Spleen (tissue), 11 donors: ENCODE data around the gene MINK1. TPM values are rescaled to one million over a fixed set of nuclear protein-coding genes. Genes with fewer than 3 reads are reported as not detected.
"Not testable (repeated sequence)": the region's sequence is repeated elsewhere in the genome, so short reads cannot be mapped to it uniquely, and the experiment has no call there.

Experiments
- DNase-seq: peaks from one replicate; pipeline ENCODE4 v3.0.0-alpha.2; 2020
- H3K27ac ChIP-seq, 8 donors: fragments of 200-600 bp; sonication (generic) in 7 of 8; 1 replicate in 4 of 8; 2 replicates in 4 of 8; pipeline versions ENCODE4 v1.5.0 to v1.8.0; 2016 to 2021; ENCODE audit warnings: inconsistent platforms in 4 of 8, mild to moderate bottlenecking in 4 of 8, moderate library complexity in 1 of 8
- H3K27me3 ChIP-seq, 7 donors: fragments of 200-600 bp; sonication (generic) in 6 of 7; replicated peaks in 1 of 7; 1 replicate in 4 of 7; 2 replicates in 3 of 7; pipeline versions ENCODE4 v1.5.0 to v1.8.0; 2016 to 2021; ENCODE audit warnings: inconsistent platforms in 3 of 7, mild to moderate bottlenecking in 1 of 7
- H3K36me3 ChIP-seq, 6 donors: fragments of 200-600 bp; sonication (generic) in 5 of 6; 1 replicate in 4 of 6; 2 replicates in 2 of 6; pipeline versions ENCODE4 v1.5.0 to v1.8.0; 2016 to 2021; ENCODE audit warnings: inconsistent platforms in 2 of 6
- H3K4me1 ChIP-seq, 6 donors: fragments of 200-600 bp; sonication (generic) in 5 of 6; 1 replicate in 3 of 6; 2 replicates in 3 of 6; pipeline versions ENCODE4 v1.5.0 to v1.8.0; 2016 to 2021; ENCODE audit warnings: inconsistent platforms in 3 of 6
- H3K4me3 ChIP-seq, 8 donors: fragments of 200-600 bp; sonication (generic) in 7 of 8; 1 replicate in 4 of 8; 2 replicates in 4 of 8; pipeline versions ENCODE4 v1.5.0 to v1.8.0; 2016 to 2021; ENCODE audit warnings: inconsistent platforms in 4 of 8, mild to moderate bottlenecking in 4 of 8, moderate library complexity in 2 of 8
- H3K9me3 ChIP-seq, 8 donors: fragments of 200-600 bp; sonication (generic) in 7 of 8; 1 replicate in 4 of 8; 2 replicates in 4 of 8; pipeline versions ENCODE4 v1.5.0 to v1.8.0; 2016 to 2021; ENCODE audit warnings: inconsistent platforms in 4 of 8
- CTCF ChIP-seq, 11 experiments: fragments of 200-600 bp in 7 of 11; fragments of 450-650 bp in 4 of 11; sonication (generic) in 4 of 11; IDR thresholded peaks in 8 of 11; conservative IDR thresholded peaks in 3 of 11; 1 replicate in 7 of 11; 2 replicates in 4 of 11; pipeline versions ENCODE4 v1.4.0 to v1.8.0; 2016 to 2021; ENCODE audit warnings: antibody characterized with exemption in 11 of 11, inconsistent platforms in 4 of 11, mild to moderate bottlenecking in 1 of 11
- POLR2A ChIP-seq, 3 donors: fragments of 450-650 bp; IDR thresholded peaks; one replicate each; pipeline ENCODE4 v1.5.1; 2017; ENCODE audit warnings: antibody characterized with exemption in 3 of 3, mild to moderate bottlenecking in 1 of 3
- POLR2AphosphoS5 ChIP-seq, 3 donors: sonication (generic); formaldehyde crosslinking; IDR thresholded peaks; one replicate each; pipeline ENCODE4 v1.5.1; 2017; ENCODE audit warnings: antibody characterized with exemption in 3 of 3
- WGBS, 5 donors: extraction: QIAGEN DNeasy Blood & Tissue Kit in 3 of 5; methylation state at CpG; one replicate each; pipeline versions ENCODE4 v1.1.5 to v1.1.7; 2013 to 2018; 5-methylcytosine and 5-hydroxymethylcytosine counted together
- intact Hi-C: fragments of 100-400 bp; cut with DNase I; formaldehyde crosslinking; loops from one replicate; pipeline ENCODE4 v1.15.0; 2023; ENCODE audit warnings: low total_unique reads
- polyA plus RNA-seq, 3 donors: library from polyadenylated mRNA; stranded (reverse); fragments of 200-250 nt; gene quantifications; one replicate each; pipeline ENCODE4 v1.2.1, GENCODE V29; 2013
- total RNA-seq, 7 donors: library from RNA; depleted of rRNA in 3 of 7; stranded (reverse); fragments of >200 nt in 3 of 7; fragmentation: NEBNext Ultra II Directional in 4 of 7; extraction: Animal tissue kit (Norgen Biotek cat#: 25700) in 4 of 7; gene quantifications; one replicate each; pipeline versions ENCODE4 v1.1.0 to v1.2.1, GENCODE V29; 2016 to 2021
- donor health status: healthy with polysubstance abuse.
- donor health status: DM: no; HTN: no; CAD: no; lungs with moderate emphysema.
- donor health status: DM: no; HTN: no; CAD: no.
- donor health status: Bipolar disorder and iron deficiency.
- donor health status: healthy.
- donor health status: DM: no; HTN: no; CAD: no.
- donor health status: DM: yes; HTN: yes; CAD: no.

MINK1 gene
- total and polyA plus RNA-seq, 10 donors, result 15.9 to 129 (median 80.6) TPM

DNA sequence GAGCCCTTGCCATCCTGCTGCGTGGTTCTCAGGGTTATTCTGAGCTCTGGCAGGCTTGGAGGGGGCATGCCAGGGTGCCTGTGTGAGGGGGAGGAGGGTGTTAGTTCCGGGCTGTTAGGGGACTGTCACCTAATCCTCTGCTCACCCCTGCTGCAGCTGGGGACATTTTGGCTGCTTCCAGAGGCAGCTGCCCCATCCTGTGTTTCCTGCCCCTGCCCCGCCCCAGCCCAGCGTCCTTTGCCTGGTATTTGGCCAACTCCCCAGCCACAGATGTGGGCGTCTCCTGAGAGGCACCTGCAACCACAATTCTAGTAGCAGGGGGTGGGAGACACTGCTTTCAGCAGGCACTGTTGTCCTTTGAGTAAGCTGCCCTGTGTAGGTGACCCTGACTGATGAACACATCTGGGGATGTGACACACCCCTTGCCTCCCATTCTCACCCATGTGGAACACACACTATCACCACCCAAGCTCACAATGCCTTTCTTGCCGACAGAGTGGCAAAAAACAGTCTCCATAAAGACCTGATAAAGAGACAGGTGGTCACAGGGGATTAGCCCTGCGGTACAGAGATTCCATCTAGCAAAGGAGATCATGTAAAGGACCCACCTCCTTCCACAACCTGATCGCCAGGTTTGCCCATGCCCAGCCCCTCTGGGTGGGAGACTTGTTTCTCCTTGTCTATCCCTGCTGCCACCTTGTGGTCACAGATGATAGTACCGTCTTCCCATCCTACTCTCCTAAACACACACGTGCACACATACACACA lies 70.1 kb downstream of the MINK1 start, which contains the start of gene CHRNE:
CHRNE (minus strand) TSS at position 48 of the 768 bp plus-strand sequence; CDS start at position 13, 35 bp downstream.
- Histone ChIP-seq H3K9me3 (no peaks in the 10 kb centered on the region), H3K4me3 (peak within 1 kb of the TSS in 3 of 8 donors; percentile 56 to 81 (median 59)), H3K27me3 (peaks cover 0 to 43% (median 0%) of the 10 kb centered on the region in 7 donors), H3K27ac (peak within 1 kb of the TSS in 7 of 8 donors; percentile 47 to 79 (median 74)), H3K36me3 (no peaks in the 10 kb centered on the region), H3K4me1 (peaks cover 34 to 60% (median 51%) of the 10 kb centered on the region in 6 donors)
- intact Hi-C loops, result no loop called here
- no peak for TF ChIP-seq POLR2AphosphoS5 (IDR thresholded peaks at IDR 0.05)
- TF ChIP-seq CTCF (IDR thresholded peaks at IDR 0.05 in 8 of 11, conservative IDR thresholded peaks at IDR 0.05 in 3 of 11), result peak; percentile 64 to 92 (median 83)
- peak; percentile 82 for DNase-seq
- WGBS, 5 donors, result 7 to 10% (median 9%) methylated on average over 8 to 10 of the region's 10 CpGs

GRCh38 chr17:4906642-4907041 lies 73.5 kb downstream of the MINK1 start:
- not testable (repeated sequence) for H3K36me3 ChIP-seq, H3K9me3 ChIP-seq, DNase-seq, H3K27me3 ChIP-seq, H3K27ac ChIP-seq, H3K4me3 ChIP-seq
- H3K4me1 ChIP-seq, result peaks cover 13 to 40% (median 29%) of the 10 kb centered on the region in 6 donors
- intact Hi-C loops, result loop anchor here (5.0 kb wide), 2 partner anchors 81 to 156 kb away; partner anchors contain the start of gene CAMTA2

DNA sequence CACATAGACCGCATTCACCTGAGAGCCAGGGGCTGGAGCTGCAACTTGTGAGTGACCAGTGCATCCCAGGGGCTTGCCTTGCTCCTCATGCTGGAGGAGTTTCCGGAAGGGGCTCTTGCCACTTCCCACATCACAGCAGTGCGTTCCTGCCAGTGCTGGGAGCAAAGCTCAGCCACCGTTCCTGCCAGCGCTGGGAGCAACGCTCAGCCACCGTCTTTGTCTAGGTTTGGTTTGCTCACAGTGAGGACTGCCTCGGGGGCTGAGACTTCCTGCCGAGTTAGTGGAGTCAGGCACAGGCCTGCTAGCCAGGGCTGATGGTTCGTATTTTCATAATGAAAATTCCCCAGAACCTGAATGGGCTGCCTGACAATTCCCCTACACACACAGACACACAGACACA lies 75.2 kb downstream of the MINK1 start:
- Histone ChIP-seq H3K27me3 (peaks cover 0 to 6% (median 0%) of the 10 kb centered on the region in 7 donors), H3K9me3 (no peaks in the 10 kb centered on the region), H3K4me1 (peaks cover 3 to 24% (median 14%) of the 10 kb centered on the region in 6 donors), H3K27ac (peak overlapping the region in 5 of 8 donors; percentile 23 to 68 (median 43)), H3K4me3 (no peak overlapping the region), H3K36me3 (no peaks in the 10 kb centered on the region)
- TF ChIP-seq POLR2A (IDR thresholded peaks at IDR 0.05) (no peak), CTCF (IDR thresholded peaks at IDR 0.05 in 8 of 11, conservative IDR thresholded peaks at IDR 0.05 in 3 of 11) (no peak), POLR2AphosphoS5 (IDR thresholded peaks at IDR 0.05) (no peak)
- no peak for DNase-seq
- intact Hi-C loops, result loop anchor here (5.0 kb wide), 2 partner anchors 79 to 154 kb away; partner anchors contain the start of gene CAMTA2
- WGBS, 5 donors, result 50 to 70% (median 53%) methylated on average over 9 to 10 of the region's 10 CpGs

DNA sequence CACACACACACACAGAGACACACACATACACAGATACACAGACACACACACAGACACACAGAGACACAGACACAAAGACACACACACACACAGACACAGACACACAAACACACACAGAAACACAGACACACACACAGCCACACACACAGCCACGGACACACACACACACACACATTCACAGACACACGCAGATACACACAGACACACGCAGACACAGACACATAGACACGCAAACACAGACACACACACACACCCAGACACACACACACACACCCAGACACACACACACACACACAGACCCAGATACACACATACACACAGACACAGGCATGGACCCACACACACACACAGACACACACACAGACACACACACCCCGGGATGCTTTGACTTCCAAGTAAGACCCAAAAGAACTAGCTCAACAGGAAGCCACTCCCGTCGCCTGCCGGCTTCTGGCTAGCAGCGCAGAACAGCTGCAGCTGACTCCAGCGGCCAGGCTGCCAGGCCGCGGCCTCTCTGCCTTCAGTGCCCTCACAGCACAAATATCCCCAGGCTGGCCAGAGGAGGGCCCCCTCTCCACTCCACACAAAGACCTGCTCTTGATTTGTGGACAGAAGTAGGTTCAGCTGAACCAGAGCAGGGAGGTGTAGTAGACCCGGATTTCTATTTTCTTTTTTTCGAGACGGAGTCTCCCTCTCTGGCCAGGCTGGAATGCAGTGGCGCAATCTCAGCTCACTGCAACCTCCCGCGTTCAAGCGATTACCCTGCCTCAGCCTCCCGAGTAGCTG lies 75.8 kb downstream of the MINK1 start:
- peak; percentile 94 for DNase-seq
- Histone ChIP-seq H3K27me3 (peaks cover 0 to 4% (median 0%) of the 10 kb centered on the region in 7 donors), H3K9me3 (no peaks in the 10 kb centered on the region), H3K27ac (peak overlapping the region in 5 of 8 donors; percentile 28 to 68 (median 61)), H3K4me3 (no peak overlapping the region), H3K36me3 (no peaks in the 10 kb centered on the region), H3K4me1 (peaks cover 0 to 18% (median 10%) of the 10 kb centered on the region in 6 donors)
- WGBS, 5 donors, result 14 to 27% (median 23%) methylated on average over 11 to 20 of the region's 20 CpGs
- peak; percentile 77 to 84 (median 82) for TF ChIP-seq POLR2AphosphoS5 (IDR thresholded peaks at IDR 0.05)
- no peak for TF ChIP-seq POLR2A (IDR thresholded peaks at IDR 0.05)
- peak; percentile 76 to 95 (median 88) for TF ChIP-seq CTCF (IDR thresholded peaks at IDR 0.05 in 8 of 11, conservative IDR thresholded peaks at IDR 0.05 in 3 of 11)
- intact Hi-C loops, result loop anchor here (5.0 kb wide), 2 partner anchors 78 to 153 kb away; partner anchors contain the start of gene CAMTA2
